Activated CD4-positive, CD25-positive, alpha-beta regulatory T cell (primary cell): ENCODE results near the gene CELF2.

Experiments used
- DNase-seq, 4 experiments: peaks; one replicate each; lab custom pipeline; 2025; lab: John Stamatoyannopoulos, UW

CELF2 gene

GRCh38 chr10:11223081-11223480 is 205.4 kb downstream of the CELF2 start:
- no peak for DNase-seq

- DNase-seq, result no peak
These were observed 206.0 kb downstream of the CELF2 start for GRCh38 chr10:11223507-11224140.

GRCh38 chr10:11224321-11224720 is 206.6 kb downstream of the CELF2 start:
- no peak for DNase-seq

GRCh38 chr10:11224792-11225416 is 207.2 kb downstream of the CELF2 start:
- DNase-seq, result no peak

GRCh38 chr10:11225935-11226334 is 208.3 kb downstream of the CELF2 start:
- peak in 2 of 4 experiments; percentile 10 to 34 for DNase-seq

GRCh38 chr10:11227103-11227502 is 209.4 kb downstream of the CELF2 start:
- DNase-seq, result no peak

- no peak for DNase-seq
These were observed 212.2 kb downstream of the CELF2 start for GRCh38 chr10:11229893-11230292.

GRCh38 chr10:11230498-11231167 is 213.0 kb downstream of the CELF2 start:
- DNase-seq, result no peak

GRCh38 chr10:11231285-11231684 is 213.6 kb downstream of the CELF2 start:
- DNase-seq, result no peak

- DNase-seq, result no peak
These were observed 214.7 kb downstream of the CELF2 start for GRCh38 chr10:11232222-11232961.

- DNase-seq, result no peak
These were observed 217.3 kb downstream of the CELF2 start for GRCh38 chr10:11234857-11235531.

- DNase-seq, result no peak
These were observed 218.1 kb downstream of the CELF2 start for GRCh38 chr10:11235771-11236170.

- DNase-seq, result no peak
These were observed 218.6 kb downstream of the CELF2 start for GRCh38 chr10:11236234-11236633.

GRCh38 chr10:11237571-11237970 is 219.9 kb downstream of the CELF2 start:
- no peak for DNase-seq

GRCh38 chr10:11238893-11239292 is 221.2 kb downstream of the CELF2 start:
- DNase-seq, result no peak

- DNase-seq, result no peak
These were observed 223.0 kb downstream of the CELF2 start for GRCh38 chr10:11240641-11241040.

GRCh38 chr10:11242443-11243387 is 225.0 kb downstream of the CELF2 start:
- no peak for DNase-seq

- no peak for DNase-seq
These were observed 226.0 kb downstream of the CELF2 start for GRCh38 chr10:11243425-11244222.

GRCh38 chr10:11245095-11245479 is 227.4 kb downstream of the CELF2 start:
- DNase-seq, result no peak

- DNase-seq, result peak in 2 of 4 experiments; percentile 5 to 13
These were observed 227.8 kb downstream of the CELF2 start for GRCh38 chr10:11245510-11245909.
